ENCODE measurements around the gene C3orf52. TPM values are rescaled to one million over a fixed set of nuclear protein-coding genes. Genes with fewer than 3 reads are reported as not detected.
"Not testable (repeated sequence)": the region's sequence is repeated elsewhere in the genome, so short reads cannot be mapped to it uniquely, and the experiment has no call there.

C3orf52 gene
- total RNA-seq, result 10 to 100 TPM in 4 of 5 donors, 1 to 10 TPM in 1; 9.9 to 66.9 (median 59.0) TPM
- polyA plus RNA-seq, result 10 to 100 TPM in 2 of 3 donors, 1 to 10 TPM in 1; 4.2 to 16.0 (median 10.0) TPM
- long read RNA-seq, donor 1, partial matches to known transcripts, result 0 of 2 reads
- long read RNA-seq, donor 1, other reads (novel, unspliced or antisense), result 0 of 2 reads
- long read RNA-seq, donor 2, partial matches to known transcripts, result 0 of 1 reads
- long read RNA-seq, donor 2, other reads (novel, unspliced or antisense), result 0 of 1 reads
- long read RNA-seq, donor 3, partial matches to known transcripts, result 0 of 2 reads
- long read RNA-seq, donor 3, other reads (novel, unspliced or antisense), result 0 of 2 reads
- long read RNA-seq, donor 4, result 0 reads
- long read RNA-seq, donor 5, partial matches to known transcripts, result 0 of 3 reads
- long read RNA-seq, donor 5, other reads (novel, unspliced or antisense), result 0 of 3 reads
- long read RNA-seq, donor 6, result 0 reads
- long read RNA-seq, donor 7, partial matches to known transcripts, result 5 of 7 reads
- long read RNA-seq, donor 7, other reads (novel, unspliced or antisense), result 0 of 7 reads
- long read RNA-seq, donor 8, partial matches to known transcripts, result 0 of 2 reads
- long read RNA-seq, donor 8, other reads (novel, unspliced or antisense), result 0 of 2 reads
- long read RNA-seq, donor 9, partial matches to known transcripts, result 0 of 2 reads
- long read RNA-seq, donor 9, other reads (novel, unspliced or antisense), result 0 of 2 reads
- long read RNA-seq, donor 10, partial matches to known transcripts, result 0 of 1 reads
- long read RNA-seq, donor 10, other reads (novel, unspliced or antisense), result 0 of 1 reads

GRCh38 chr3:112086076-112086854, at the start of gene C3orf52:
C3orf52 (plus strand) TSS chr3:112086389; CDS start chr3:112086408, 19 bp downstream.
- Histone ChIP-seq H3K4me1 (peaks cover 7 to 46% (median 43%) of the 10 kb centered on the region in 4 donors), H3K27ac (peak within 1 kb of the TSS; percentile 84 to 95 (median 89)), H3K9me3 (no peaks in the 10 kb centered on the region), H3K36me3 (no peaks in the 10 kb centered on the region), H3K4me3 (peak within 1 kb of the TSS; percentile 46 to 63 (median 54)), H3K27me3 (peaks cover 0 to 7% (median 0%) of the 10 kb centered on the region in 3 donors)
- peak; percentile 94 to 96 for DNase-seq
- WGBS, 5 donors, result 1 to 3% (median 1%) methylated on average over 23 to 67 of the region's 67 CpGs
- intact Hi-C loops (cut with DNase I; ENCODE audit: low total_unique reads), result no loop called here
- TF ChIP-seq POLR2AphosphoS5 (IDR thresholded peaks at IDR 0.05) (peak in 2 of 3 donors; percentile 90 to 94), POLR2A (IDR thresholded peaks at IDR 0.05) (peak in 1 of 4 donors; percentile 84), EP300 (IDR thresholded peaks at IDR 0.05) (no peak)
- TF ChIP-seq, protein P1, sequence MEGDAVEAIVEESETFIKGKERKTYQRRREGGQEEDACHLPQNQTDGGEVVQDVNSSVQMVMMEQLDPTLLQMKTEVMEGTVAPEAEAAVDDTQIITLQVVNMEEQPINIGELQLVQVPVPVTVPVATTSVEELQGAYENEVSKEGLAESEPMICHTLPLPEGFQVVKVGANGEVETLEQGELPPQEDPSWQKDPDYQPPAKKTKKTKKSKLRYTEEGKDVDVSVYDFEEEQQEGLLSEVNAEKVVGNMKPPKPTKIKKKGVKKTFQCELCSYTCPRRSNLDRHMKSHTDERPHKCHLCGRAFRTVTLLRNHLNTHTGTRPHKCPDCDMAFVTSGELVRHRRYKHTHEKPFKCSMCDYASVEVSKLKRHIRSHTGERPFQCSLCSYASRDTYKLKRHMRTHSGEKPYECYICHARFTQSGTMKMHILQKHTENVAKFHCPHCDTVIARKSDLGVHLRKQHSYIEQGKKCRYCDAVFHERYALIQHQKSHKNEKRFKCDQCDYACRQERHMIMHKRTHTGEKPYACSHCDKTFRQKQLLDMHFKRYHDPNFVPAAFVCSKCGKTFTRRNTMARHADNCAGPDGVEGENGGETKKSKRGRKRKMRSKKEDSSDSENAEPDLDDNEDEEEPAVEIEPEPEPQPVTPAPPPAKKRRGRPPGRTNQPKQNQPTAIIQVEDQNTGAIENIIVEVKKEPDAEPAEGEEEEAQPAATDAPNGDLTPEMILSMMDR (IDR thresholded peaks at IDR 0.05), result no peak

GRCh38 chr3:112037194-112037593, 49.0 kb upstream of the C3orf52 start:
- H3K9me3 ChIP-seq; H3K27ac ChIP-seq; H3K36me3 ChIP-seq; H3K4me3 ChIP-seq; DNase-seq; H3K27me3 ChIP-seq; H3K4me1 ChIP-seq; intact Hi-C loops (cut with DNase I; ENCODE audit: low total_unique reads): not testable (repeated sequence)
- WGBS, 5 donors, result 56 to 64% (median 59%) methylated on average over 4 of the region's 4 CpGs

GRCh38 chr3:112038863-112039262, 47.3 kb upstream of the C3orf52 start:
- 45 to 58% (median 52%) methylated on average over 3 of the region's 3 CpGs for WGBS, 5 donors
- no peaks in the 10 kb centered on the region for H3K9me3 ChIP-seq
- peaks cover 0 to 21% (median 10%) of the 10 kb centered on the region in 4 donors for H3K4me1 ChIP-seq
- peak in 1 of 2 donors; percentile 68 for DNase-seq
- H3K27me3 ChIP-seq, result no peaks in the 10 kb centered on the region
- H3K27ac ChIP-seq, result no peak overlapping the region
- TF ChIP-seq POLR2A (IDR thresholded peaks at IDR 0.05), result no peak
- TF ChIP-seq POLR2AphosphoS5 (IDR thresholded peaks at IDR 0.05), result peak in 1 of 3 donors; percentile 14
- H3K4me3 ChIP-seq, result no peak overlapping the region
- no peaks in the 10 kb centered on the region for H3K36me3 ChIP-seq
- intact Hi-C loops (cut with DNase I; ENCODE audit: low total_unique reads), result no loop called here

DNA sequence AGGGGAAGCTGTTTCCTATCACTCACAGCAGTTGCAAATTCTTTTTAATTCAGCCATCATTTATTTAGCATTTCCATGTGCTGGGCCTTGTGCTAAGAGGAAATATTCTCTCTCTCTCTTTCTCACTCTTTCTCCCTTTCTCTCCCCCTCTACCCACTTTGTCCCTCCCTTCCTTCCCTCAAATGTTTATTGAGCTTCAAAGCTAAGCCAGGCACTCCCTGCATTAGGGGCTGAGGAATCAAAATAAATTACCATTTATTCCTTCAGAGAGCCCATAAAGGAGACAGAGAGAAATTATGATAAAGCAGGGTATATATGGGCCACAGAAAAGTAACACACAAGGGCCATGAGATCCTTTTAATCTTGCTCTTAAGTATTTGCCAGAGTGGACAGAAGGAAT, 44.9 kb upstream of the C3orf52 start:
- Histone ChIP-seq H3K36me3 (no peaks in the 10 kb centered on the region), H3K9me3 (no peaks in the 10 kb centered on the region), H3K4me3 (no peak overlapping the region), H3K27me3 (no peaks in the 10 kb centered on the region), H3K4me1 (peaks cover 0 to 25% (median 11%) of the 10 kb centered on the region in 4 donors), H3K27ac (no peak overlapping the region)
- no peak for DNase-seq
- intact Hi-C loops (cut with DNase I; ENCODE audit: low total_unique reads), result no loop called here
- no peak for TF ChIP-seq POLR2A (IDR thresholded peaks at IDR 0.05)
- no peak for TF ChIP-seq EP300 (IDR thresholded peaks at IDR 0.05)
- TF ChIP-seq, protein P1 (IDR thresholded peaks at IDR 0.05), result no peak
- TF ChIP-seq POLR2AphosphoS5 (IDR thresholded peaks at IDR 0.05), result no peak

DNA sequence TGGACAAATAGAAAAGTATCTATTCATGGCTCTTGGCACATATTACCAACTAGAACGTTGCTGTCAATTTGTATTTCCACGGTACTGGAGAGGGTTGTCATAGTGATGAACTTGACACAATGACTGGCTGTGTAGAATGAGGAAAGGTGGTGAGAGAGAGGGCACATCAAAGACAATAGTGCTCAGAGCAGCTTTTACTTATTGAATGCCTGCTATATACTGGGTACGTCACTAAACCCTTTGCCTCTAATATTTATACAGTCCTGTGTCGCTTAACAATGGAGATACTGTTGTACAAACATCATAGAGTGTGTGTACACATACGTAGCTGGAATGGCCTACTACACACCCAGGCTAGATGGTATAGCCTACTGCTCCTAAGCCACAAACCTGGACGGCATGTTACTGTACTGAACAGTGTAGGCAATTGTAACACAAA, 43.3 kb upstream of the C3orf52 start:
- Histone ChIP-seq H3K27me3 (no peaks in the 10 kb centered on the region), H3K36me3 (no peaks in the 10 kb centered on the region), H3K9me3 (no peaks in the 10 kb centered on the region), H3K27ac (peak overlapping the region; percentile 17 to 79 (median 57)), H3K4me1 (peaks cover 0 to 25% (median 11%) of the 10 kb centered on the region in 4 donors), H3K4me3 (no peak overlapping the region)
- intact Hi-C loops (cut with DNase I; ENCODE audit: low total_unique reads), result no loop called here
- TF ChIP-seq POLR2AphosphoS5 (IDR thresholded peaks at IDR 0.05), result peak in 1 of 3 donors; percentile 72
- no peak for TF ChIP-seq EP300 (IDR thresholded peaks at IDR 0.05)
- WGBS, 5 donors, result 32 to 55% (median 35%) methylated on average over 6 of the region's 6 CpGs
- DNase-seq, result peak in 1 of 2 donors; percentile 85
